SK-N-MC (cell line): ENCODE measurements around the gene RASIP1.
"Not testable (repeated sequence)": the region's sequence is repeated elsewhere in the genome, so short reads cannot be mapped to it uniquely, and the experiment has no call there.

Experiments used
- DNase-seq: peaks from one replicate; pipeline ENCODE4 v3.0.0-alpha.2; 2011; ENCODE audit warnings: low read depth, low spot score
- H3K27ac ChIP-seq: fragments of 200-600 bp; sonication (generic); 2 replicates; pipeline ENCODE4 v1.5.1; 2016; ENCODE audit warnings: mixed run types
- H3K36me3 ChIP-seq: fragments of 200-600 bp; sonication (generic); 2 replicates; pipeline ENCODE4 v1.6.1; 2017; ENCODE audit warnings: antibody characterized with exemption, low read length, mixed read lengths; ENCODE audit not compliant: insufficient read depth
- H3K4me3 ChIP-seq: fragments of 200-600 bp; sonication (generic); 2 replicates; pipeline ENCODE4 v1.5.1; 2016
- H3K9ac ChIP-seq: fragments of 200-600 bp; sonication (generic); 2 replicates; pipeline ENCODE4 v1.8.0; 2017; ENCODE audit warnings: mixed run types, mixed read lengths; ENCODE audit not compliant: insufficient read length
- H3K9me3 ChIP-seq: fragments of 200-600 bp; sonication (generic); 2 replicates; pipeline ENCODE4 v1.6.1; 2017; ENCODE audit warnings: low read depth, mild to moderate bottlenecking, antibody characterized with exemption, low read length, moderate library complexity, mixed read lengths
- EZH2 ChIP-seq: fragments of 200-600 bp; sonication (generic); IDR thresholded peaks from one replicate; pipeline ENCODE4 v1.6.1; 2017; ENCODE audit warnings: antibody characterized with exemption
- FOXP2 ChIP-seq: optimal IDR thresholded peaks from 2 replicates; pipeline ENCODE3; 2011; ENCODE audit warnings: mild to moderate bottlenecking, moderate library complexity; ENCODE audit not compliant: insufficient read depth; ENCODE audit errors: extremely low read length, control extremely low read depth
- POLR2AphosphoS5 ChIP-seq: IDR thresholded peaks from 2 replicates; pipeline ENCODE4 v1.6.1; 2012; ENCODE audit warnings: mild to moderate bottlenecking, low read depth, low read length, borderline replicate concordance

Gene RASIP1

DNA sequence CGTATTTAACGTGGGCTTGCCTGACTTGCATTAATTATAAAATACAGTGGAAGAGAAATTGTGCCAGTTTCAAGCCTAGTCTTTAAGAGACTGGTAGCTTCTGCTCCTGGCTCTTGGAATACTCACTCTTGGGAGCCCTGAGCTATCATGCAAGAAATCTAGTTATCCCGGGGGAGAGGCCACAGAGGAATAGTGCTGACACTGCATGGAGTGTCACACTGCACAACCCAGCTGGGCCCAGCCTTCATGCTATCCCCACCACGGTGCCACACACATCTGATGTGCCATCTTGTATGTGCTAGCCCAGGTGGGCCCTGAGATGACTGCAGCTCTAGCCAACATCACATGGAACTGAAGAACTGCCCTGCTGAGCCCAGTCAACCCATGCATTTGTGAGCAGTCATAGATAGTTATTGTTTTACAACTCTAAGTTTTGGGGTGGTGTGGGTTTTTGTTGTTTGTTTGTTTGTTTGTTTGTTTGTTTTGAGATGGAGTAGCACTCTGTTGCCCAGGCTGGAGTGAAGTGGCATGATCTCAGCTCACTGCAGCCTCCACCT lies 29.2 kb downstream of the RASIP1 start:
- Histone ChIP-seq H3K9ac (no peak overlapping the region), H3K9me3 (no peaks in the 10 kb centered on the region), H3K27ac (no peak overlapping the region), H3K4me3 (no peak overlapping the region), H3K36me3 (peaks cover 5% of the 10 kb centered on the region; the same call in 1 of the 2 replicates)
- DNase-seq: no peak
- TF ChIP-seq FOXP2 (no peak), POLR2AphosphoS5 (no peak; the same call in 1 of the 2 replicates), EZH2 (no peak)

DNA sequence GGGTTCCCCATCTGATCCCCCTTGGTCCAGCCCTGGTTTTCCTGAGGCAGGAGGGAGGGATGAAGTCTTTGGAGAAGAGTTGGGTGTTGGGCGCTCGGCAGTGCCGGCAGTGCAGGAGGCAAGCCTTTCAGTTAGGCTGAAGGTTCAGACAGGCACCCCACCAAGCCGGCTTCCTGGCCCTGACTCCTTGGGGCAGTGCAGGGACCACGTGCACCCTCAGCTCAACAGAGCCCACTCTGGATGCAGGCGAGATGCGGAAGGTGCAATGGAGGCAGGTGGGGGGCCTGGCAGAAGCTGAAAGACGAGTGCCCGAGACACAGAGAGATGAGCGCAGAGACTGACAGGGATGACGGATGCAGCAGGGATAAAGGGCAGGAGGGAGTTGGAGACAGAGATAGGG lies 31.9 kb downstream of the RASIP1 start:
- no peak for TF ChIP-seq POLR2AphosphoS5
- TF ChIP-seq EZH2: no peak
- no peak for TF ChIP-seq FOXP2
- Histone ChIP-seq H3K9me3 (no peaks in the 10 kb centered on the region), H3K36me3 (peaks cover 5% of the 10 kb centered on the region; the same call in 1 of the 2 replicates), H3K4me3 (no peak overlapping the region), H3K9ac (no peak overlapping the region), H3K27ac (no peak overlapping the region)
- no peak for DNase-seq

- no peak for DNase-seq
Measured at GRCh38 chr19:48705431-48705830, 35.0 kb downstream of the RASIP1 start.

DNA sequence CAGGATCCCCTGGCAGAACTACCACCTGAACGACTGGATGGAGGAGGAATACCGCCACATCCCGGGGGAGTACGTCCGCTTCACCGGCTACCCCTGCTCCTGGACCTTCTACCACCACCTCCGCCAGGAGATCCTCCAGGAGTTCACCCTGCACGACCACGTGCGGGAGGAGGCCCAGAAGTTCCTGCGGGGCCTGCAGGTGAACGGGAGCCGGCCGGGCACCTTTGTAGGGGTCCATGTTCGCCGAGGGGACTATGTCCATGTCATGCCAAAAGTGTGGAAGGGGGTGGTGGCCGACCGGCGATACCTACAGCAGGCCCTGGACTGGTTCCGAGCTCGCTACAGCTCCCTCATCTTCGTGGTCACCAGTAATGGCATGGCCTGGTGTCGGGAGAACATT lies 37.1 kb downstream of the RASIP1 start:
- no peak for DNase-seq
- H3K36me3 ChIP-seq: no peaks in the 10 kb centered on the region
- no peak overlapping the region for H3K9ac ChIP-seq
- H3K4me3 ChIP-seq: no peak overlapping the region
- no peak overlapping the region for H3K27ac ChIP-seq
- TF ChIP-seq POLR2AphosphoS5: no peak
- TF ChIP-seq EZH2: no peak
- no peaks in the 10 kb centered on the region for H3K9me3 ChIP-seq

More at GRCh38 chr19:48705431-48705830, 35.0 kb downstream of the RASIP1 start:
- TF ChIP-seq FOXP2 (no peak), EZH2 (no peak), POLR2AphosphoS5 (no peak)
- no peak overlapping the region for H3K27ac ChIP-seq
- no peaks in the 10 kb centered on the region for H3K36me3 ChIP-seq
- H3K9ac ChIP-seq: no peak overlapping the region
- no peak overlapping the region for H3K4me3 ChIP-seq
- no peaks in the 10 kb centered on the region for H3K9me3 ChIP-seq

- H3K9ac ChIP-seq: no peak overlapping the region
- H3K4me3 ChIP-seq: no peak overlapping the region
- H3K27ac ChIP-seq: no peak overlapping the region
- DNase-seq: no peak
- H3K36me3 ChIP-seq: no peaks in the 10 kb centered on the region
- TF ChIP-seq POLR2AphosphoS5: no peak
- no peak for TF ChIP-seq EZH2
- no peak for TF ChIP-seq FOXP2
- H3K9me3 ChIP-seq: no peaks in the 10 kb centered on the region
Measured at GRCh38 chr19:48702701-48703100, 37.7 kb downstream of the RASIP1 start.

- peak; percentile 22 for DNase-seq
- Histone ChIP-seq H3K36me3 (no peaks in the 10 kb centered on the region), H3K9ac (no peak overlapping the region), H3K27ac (peak overlapping the region; percentile 71; the same call in 1 of the 2 replicates), H3K4me3 (0 out of 2 replicates have a peak overlapping the region, but pooled peaks have one; percentile 42), H3K9me3 (no peaks in the 10 kb centered on the region)
- TF ChIP-seq EZH2: no peak
- TF ChIP-seq POLR2AphosphoS5: no peak
Measured at GRCh38 chr19:48698046-48698445, 42.4 kb downstream of the RASIP1 start.

DNA sequence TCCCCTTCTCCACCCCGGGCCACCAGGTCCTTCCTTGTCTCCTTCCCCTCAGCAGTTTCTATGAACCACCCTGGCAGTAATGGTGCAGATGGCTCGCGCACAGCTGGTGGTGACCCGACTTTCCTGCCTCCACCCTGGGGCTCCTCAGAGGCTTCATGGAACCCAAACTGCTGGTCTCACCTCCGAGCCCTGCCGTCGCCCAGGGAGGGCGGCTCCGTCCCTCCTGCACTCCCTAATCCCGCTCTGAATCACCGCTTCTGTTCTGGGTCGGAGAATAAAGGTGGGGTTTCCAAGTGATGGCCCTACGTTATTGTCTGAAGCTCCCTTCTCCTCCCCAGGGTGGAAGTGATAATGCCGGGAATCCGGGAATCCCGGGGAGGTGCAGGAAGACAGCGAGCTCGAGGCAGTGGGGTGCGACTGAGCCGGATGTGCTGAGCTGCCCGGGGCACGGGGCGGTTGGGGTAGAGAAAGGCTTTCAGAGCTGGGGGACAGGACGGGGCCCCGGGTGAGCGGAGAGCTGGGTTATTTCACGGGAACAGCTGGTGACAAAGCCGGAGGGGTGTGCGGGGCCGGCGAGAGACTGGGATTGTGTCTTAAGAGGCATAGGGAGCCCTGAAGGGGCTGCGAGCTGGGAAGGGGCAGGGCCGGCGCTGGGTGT lies 43.9 kb downstream of the RASIP1 start:
- 0 out of 2 replicates have a peak, but pooled peaks have one; percentile 13 for TF ChIP-seq POLR2AphosphoS5
- no peak for TF ChIP-seq EZH2
- no peaks in the 10 kb centered on the region for H3K9me3 ChIP-seq
- no peak for DNase-seq
- H3K9ac ChIP-seq: no peak overlapping the region
- no peaks in the 10 kb centered on the region for H3K36me3 ChIP-seq
- H3K27ac ChIP-seq: no peak overlapping the region
- H3K4me3 ChIP-seq: no peak overlapping the region

DNA sequence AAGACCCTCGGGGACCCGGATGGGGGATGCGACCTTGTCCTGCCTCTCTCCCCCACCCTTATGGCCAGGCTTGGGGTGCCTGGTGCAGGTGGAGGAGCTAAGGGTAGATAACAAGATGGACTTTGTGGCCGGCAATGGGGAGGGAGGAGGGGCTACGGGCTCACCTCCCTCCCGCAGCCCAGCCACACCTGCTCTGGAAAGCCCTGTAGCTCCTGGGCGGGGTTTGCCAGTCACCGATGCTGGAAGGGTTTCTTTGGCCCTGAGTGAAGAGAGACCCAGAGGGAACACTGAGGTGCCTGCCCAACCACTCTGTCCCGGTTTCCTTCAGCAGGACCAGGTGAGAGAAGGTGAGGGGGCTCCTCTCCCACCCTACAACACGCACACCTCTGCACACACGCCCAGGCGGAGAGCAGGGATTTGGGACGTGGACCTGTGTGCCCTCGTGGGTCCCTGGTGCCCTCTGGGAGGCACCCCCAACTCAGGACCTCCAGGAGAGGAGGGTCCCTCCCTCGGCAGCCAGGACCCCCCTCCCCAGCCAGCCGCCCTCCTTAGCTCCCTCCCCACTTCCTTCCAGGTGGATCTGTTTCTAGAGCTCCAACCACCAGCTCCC lies 44.6 kb downstream of the RASIP1 start, which contains the start of gene FUT2:
FUT2 (plus strand) TSS at position 229 of the 610 bp plus-strand sequence. CDS start 6,986 bp downstream, outside the sequence.
- no peak within 1 kb of the TSS for H3K27ac ChIP-seq
- H3K9ac ChIP-seq: no peak within 1 kb of the TSS
- no peaks in the 10 kb centered on the region for H3K9me3 ChIP-seq
- TF ChIP-seq POLR2AphosphoS5 (no peak), EZH2 (no peak), FOXP2 (no peak)
- DNase-seq: no peak
- no peak within 1 kb of the TSS for H3K4me3 ChIP-seq
- H3K36me3 ChIP-seq: no peaks in the 10 kb centered on the region

DNA sequence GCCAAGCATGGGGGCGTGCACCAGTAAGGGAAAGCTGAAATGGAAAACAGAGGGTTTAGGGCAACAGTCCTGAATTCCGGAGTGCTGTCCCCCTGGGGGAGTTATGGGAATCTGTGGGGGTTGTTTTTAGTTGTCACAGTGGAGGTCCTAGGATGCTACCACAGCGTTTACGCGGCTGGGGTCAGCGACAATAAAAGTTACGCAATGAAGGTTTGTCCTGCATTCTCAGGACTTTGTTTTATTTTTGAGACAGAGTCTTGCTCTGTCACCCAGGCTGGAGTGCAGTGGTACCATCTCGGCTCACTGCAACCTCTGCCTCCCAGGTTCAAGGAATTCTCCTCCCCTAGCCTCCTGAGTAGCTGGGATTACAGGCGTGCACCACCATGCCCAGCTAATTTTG lies 46.8 kb downstream of the RASIP1 start:
- not testable (repeated sequence) for DNase-seq, H3K36me3 ChIP-seq, H3K27ac ChIP-seq, H3K9ac ChIP-seq, H3K9me3 ChIP-seq, H3K4me3 ChIP-seq
